ENCODE data around the gene ADAMTS2.

- TF ChIP-seq, protein P1, sequence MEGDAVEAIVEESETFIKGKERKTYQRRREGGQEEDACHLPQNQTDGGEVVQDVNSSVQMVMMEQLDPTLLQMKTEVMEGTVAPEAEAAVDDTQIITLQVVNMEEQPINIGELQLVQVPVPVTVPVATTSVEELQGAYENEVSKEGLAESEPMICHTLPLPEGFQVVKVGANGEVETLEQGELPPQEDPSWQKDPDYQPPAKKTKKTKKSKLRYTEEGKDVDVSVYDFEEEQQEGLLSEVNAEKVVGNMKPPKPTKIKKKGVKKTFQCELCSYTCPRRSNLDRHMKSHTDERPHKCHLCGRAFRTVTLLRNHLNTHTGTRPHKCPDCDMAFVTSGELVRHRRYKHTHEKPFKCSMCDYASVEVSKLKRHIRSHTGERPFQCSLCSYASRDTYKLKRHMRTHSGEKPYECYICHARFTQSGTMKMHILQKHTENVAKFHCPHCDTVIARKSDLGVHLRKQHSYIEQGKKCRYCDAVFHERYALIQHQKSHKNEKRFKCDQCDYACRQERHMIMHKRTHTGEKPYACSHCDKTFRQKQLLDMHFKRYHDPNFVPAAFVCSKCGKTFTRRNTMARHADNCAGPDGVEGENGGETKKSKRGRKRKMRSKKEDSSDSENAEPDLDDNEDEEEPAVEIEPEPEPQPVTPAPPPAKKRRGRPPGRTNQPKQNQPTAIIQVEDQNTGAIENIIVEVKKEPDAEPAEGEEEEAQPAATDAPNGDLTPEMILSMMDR (IDR thresholded peaks at IDR 0.05; ENCODE audit: insufficient read depth, low read length, poor library complexity, severe bottlenecking): no peak
- TF ChIP-seq EZH2phosphoT487 (conservative IDR thresholded peaks at IDR 0.05; ENCODE audit: low read length): no peak
Observed at GRCh38 chr5:179119415-179120170, 225.7 kb downstream of the ADAMTS2 start.
